NCI-H526 (cell line): Measurements from ENCODE around the gene SIGLEC10.

Experiments
- DNase-seq, 2 experiments: peaks; one replicate each; lab custom pipeline; 2025; lab: John Stamatoyannopoulos, UW

The SIGLEC10 gene

GRCh38 chr19:51365965-51366388 is 51.5 kb downstream of the SIGLEC10 start, which contains the start of gene ETFB:
Gene ETFB (minus strand): TSS chr19:51366388. CDS start chr19:51366326, 62 bp downstream.
- no peak for DNase-seq

GRCh38 chr19:51365211-51365964 is 52.1 kb downstream of the SIGLEC10 start:
- peak in 1 of 2 experiments; percentile 31 for DNase-seq

GRCh38 chr19:51364200-51365106 is 53.0 kb downstream of the SIGLEC10 start:
- no peak for DNase-seq

GRCh38 chr19:51361239-51361638 is 56.2 kb downstream of the SIGLEC10 start:
- no peak for DNase-seq
